Measurements from ENCODE around the gene DCAF6.
A peak's percentile ranks its signal among the peaks of the same experiment; 100 is the strongest.

DNA sequence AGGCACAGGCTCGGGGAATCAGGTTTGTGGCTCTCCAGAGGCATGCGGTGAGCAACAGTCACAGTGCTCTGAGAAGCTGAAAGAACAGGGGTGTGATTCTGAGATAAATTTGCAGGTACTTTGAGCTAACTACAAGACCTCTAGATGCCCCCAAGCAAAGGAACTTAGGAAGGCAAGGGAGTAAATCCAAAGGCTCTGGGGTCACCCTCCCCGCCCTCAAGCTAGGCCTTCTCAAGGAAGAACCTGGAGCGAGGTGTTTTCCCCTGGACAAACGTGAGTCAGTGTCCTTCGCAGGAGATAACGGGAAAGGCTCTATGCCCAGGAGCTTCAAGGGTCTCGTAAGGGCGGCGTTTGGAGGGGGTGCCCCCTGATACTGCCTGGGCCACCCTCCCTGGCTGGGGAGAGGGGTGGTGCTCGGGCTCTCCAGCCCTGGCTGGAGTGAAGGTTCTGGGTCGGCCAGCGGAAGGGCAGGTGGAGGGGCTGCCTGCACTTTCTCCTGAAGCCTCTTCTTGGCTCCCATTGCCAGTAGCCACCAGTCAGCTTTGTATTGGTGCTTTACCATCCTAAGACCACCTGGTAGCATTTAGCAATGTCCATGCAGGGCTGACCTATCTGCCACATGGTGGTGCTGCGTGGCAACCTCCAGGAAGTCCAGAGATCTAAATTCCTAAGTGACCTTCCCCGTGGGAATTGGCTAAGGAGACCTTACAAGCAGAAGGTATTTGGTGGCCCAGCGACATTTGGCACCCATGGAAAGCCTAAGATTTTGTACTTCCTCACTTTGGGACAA is 156.3 kb downstream of the DCAF6 start:
- TF ChIP-seq, protein P1, sequence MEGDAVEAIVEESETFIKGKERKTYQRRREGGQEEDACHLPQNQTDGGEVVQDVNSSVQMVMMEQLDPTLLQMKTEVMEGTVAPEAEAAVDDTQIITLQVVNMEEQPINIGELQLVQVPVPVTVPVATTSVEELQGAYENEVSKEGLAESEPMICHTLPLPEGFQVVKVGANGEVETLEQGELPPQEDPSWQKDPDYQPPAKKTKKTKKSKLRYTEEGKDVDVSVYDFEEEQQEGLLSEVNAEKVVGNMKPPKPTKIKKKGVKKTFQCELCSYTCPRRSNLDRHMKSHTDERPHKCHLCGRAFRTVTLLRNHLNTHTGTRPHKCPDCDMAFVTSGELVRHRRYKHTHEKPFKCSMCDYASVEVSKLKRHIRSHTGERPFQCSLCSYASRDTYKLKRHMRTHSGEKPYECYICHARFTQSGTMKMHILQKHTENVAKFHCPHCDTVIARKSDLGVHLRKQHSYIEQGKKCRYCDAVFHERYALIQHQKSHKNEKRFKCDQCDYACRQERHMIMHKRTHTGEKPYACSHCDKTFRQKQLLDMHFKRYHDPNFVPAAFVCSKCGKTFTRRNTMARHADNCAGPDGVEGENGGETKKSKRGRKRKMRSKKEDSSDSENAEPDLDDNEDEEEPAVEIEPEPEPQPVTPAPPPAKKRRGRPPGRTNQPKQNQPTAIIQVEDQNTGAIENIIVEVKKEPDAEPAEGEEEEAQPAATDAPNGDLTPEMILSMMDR (IDR thresholded peaks at IDR 0.05), result peak; percentile 42
- TF ChIP-seq EZH2 (IDR thresholded peaks at IDR 0.05) (no peak), EZH2phosphoT487 (IDR thresholded peaks at IDR 0.05) (no peak)
